ENCODE measurements around the gene FAM110D.

Gene FAM110D

DNA sequence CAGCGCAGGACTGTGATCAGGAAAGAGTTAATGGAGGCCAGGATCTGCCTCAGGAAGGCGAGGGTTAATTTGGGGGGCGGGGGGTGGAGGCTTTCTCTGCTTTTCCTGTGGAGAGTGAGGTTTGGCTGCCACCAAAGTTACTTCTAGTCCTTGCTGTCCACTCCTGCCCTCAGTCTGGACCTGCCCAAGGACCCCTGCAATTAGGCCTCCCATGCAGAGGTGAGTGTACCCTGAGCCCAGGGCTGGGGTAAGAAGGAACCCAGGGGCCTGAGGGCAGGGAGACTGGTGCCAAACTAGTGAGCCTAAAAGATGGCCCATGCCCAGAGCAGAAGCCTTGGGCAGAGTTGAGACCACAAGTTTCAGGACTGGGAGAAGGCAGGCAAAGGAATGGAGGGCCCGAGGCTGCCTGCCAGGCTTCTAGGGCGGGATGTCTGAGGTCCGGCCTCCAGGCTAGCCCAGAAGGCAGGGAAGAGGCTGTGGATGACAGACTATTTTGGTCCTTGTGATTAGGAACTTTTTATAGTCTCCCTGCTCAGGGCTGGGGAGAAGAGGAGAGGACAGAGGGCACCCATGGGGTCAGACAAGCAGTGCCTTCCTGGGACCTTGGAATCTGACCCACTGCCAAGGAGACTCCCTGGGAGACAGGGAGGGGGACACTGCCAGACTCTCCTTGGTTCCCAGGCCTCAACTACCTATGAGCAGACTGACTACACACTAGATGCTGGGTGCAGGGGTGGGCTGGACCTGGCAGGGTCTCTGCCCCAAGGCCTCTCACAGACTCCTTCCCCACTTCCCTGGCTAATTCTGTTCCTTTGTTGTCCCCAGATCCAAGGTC lies at the start of gene FAM110D:
Gene FAM110D, plus strand, starts transcription at position 172 of the 835 bp plus-strand sequence. CDS start 2,213 bp downstream, outside the sequence.
- Histone ChIP-seq H2AFZ (ENCODE audit: low read depth, low read length) (no peak within 1 kb of the TSS), H3K4me3 (ENCODE audit: low read length) (no peak within 1 kb of the TSS), H3K9me3 (ENCODE audit: low read length) (no peaks in the 10 kb centered on the region), H3K4me1 (ENCODE audit: insufficient read depth, low read length) (peaks cover 39% of the 10 kb centered on the region), H3K27me3 (ENCODE audit: insufficient read depth, low read length) (peaks cover 15% of the 10 kb centered on the region), H3K36me3 (ENCODE audit: insufficient read depth, low read length) (no peaks in the 10 kb centered on the region)

DNA sequence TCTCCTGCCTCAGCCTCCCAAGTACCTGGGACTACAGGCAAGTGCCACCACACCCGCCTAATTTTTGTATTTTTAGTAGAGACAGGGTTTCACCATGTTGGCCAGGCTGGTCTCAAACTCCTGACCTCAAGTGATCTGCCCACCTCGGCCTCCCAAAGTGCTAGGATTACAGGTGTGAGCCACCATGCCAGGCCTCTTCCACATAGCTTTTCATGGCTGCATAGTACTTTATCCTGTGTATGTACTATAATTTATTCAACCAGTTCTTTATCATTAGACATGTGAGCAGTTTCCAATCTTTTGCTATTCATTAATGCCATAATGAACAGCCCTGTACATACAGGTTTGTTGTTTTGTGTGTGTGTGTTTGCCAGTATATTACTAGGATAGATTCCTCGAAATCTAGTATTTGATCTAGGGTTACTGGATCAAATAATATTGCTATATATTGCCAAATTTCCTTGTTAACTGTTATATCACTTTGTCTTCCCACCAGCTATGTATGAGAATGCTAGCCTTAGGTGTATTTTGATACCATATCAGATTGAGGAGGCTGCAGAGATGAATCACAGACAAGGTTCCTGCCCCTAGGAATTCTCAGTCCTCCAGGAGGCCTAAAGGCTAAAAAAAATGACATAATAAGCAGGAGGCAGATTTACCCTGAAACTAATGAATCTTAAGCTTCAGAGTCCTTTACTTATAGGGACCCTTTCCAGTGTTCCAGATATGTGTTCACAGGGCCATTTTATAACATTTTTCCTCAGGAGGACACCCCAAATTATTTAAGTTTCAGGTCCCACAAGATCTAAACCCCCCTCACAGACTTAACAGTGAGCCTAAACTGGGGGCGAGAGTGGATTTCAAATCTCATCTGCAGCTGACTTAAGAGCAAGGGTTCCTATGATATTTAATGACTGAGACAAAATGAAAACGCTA lies 49.4 kb upstream of the FAM110D start:
- H3K36me3 ChIP-seq (ENCODE audit: insufficient read depth, low read length): peaks cover 8% of the 10 kb centered on the region
- H3K4me1 ChIP-seq (ENCODE audit: insufficient read depth, low read length): peaks cover 21% of the 10 kb centered on the region
- H3K27me3 ChIP-seq (ENCODE audit: insufficient read depth, low read length): no peaks in the 10 kb centered on the region
- H3K9me3 ChIP-seq (ENCODE audit: low read length): no peaks in the 10 kb centered on the region
- no peak overlapping the region for H2AFZ ChIP-seq (ENCODE audit: low read depth, low read length)
- peak overlapping the region; percentile 72 for H3K4me3 ChIP-seq (ENCODE audit: low read length)

- Histone ChIP-seq H3K36me3 (ENCODE audit: insufficient read depth, low read length) (peaks cover 17% of the 10 kb centered on the region), H2AFZ (ENCODE audit: low read depth, low read length) (peak overlapping the region; percentile 95), H3K27me3 (ENCODE audit: insufficient read depth, low read length) (no peaks in the 10 kb centered on the region), H3K9me3 (ENCODE audit: low read length) (no peaks in the 10 kb centered on the region), H3K4me3 (ENCODE audit: low read length) (peak overlapping the region; percentile 72), H3K4me1 (ENCODE audit: insufficient read depth, low read length) (peaks cover 21% of the 10 kb centered on the region)
Measured at GRCh38 chr1:26110731-26111529, 47.9 kb upstream of the FAM110D start.

- Histone ChIP-seq H3K4me1 (ENCODE audit: insufficient read depth, low read length) (peaks cover 21% of the 10 kb centered on the region), H2AFZ (ENCODE audit: low read depth, low read length) (peak within 1 kb of the TSS; percentile 95), H3K4me3 (ENCODE audit: low read length) (peak within 1 kb of the TSS; percentile 72), H3K9me3 (ENCODE audit: low read length) (no peaks in the 10 kb centered on the region), H3K27me3 (ENCODE audit: insufficient read depth, low read length) (no peaks in the 10 kb centered on the region), H3K36me3 (ENCODE audit: insufficient read depth, low read length) (peaks cover 22% of the 10 kb centered on the region)
Measured at GRCh38 chr1:26111530-26112406, 47.1 kb upstream of the FAM110D start, which contains the start of gene PDIK1L. TSS of gene PDIK1L (plus strand) at chr1:26111824. CDS start at chr1:26114309, 2,485 bp downstream.

DNA sequence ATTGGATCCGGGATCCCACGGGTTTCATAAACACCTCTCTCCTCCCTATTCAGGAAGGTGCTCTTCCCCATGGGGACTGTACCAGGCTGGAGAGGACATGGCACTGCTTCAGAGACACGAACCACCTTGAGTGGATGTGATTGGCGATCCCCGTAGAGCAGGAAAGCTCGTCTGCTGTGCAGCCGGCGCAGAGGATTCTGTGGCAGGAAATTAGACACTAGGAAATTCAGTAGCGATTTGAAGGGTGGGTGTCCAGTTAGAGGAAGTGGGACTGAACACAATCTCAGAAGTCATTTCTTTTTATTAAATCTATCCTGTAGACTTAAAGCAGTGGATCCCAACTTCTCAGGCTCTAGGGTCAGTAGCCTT lies 46.5 kb upstream of the FAM110D start:
- H3K9me3 ChIP-seq (ENCODE audit: low read length): no peaks in the 10 kb centered on the region
- no peaks in the 10 kb centered on the region for H3K27me3 ChIP-seq (ENCODE audit: insufficient read depth, low read length)
- peak overlapping the region; percentile 72 for H3K4me3 ChIP-seq (ENCODE audit: low read length)
- H3K4me1 ChIP-seq (ENCODE audit: insufficient read depth, low read length): peaks cover 21% of the 10 kb centered on the region
- peaks cover 26% of the 10 kb centered on the region for H3K36me3 ChIP-seq (ENCODE audit: insufficient read depth, low read length)
- H2AFZ ChIP-seq (ENCODE audit: low read depth, low read length): peak overlapping the region; percentile 65

DNA sequence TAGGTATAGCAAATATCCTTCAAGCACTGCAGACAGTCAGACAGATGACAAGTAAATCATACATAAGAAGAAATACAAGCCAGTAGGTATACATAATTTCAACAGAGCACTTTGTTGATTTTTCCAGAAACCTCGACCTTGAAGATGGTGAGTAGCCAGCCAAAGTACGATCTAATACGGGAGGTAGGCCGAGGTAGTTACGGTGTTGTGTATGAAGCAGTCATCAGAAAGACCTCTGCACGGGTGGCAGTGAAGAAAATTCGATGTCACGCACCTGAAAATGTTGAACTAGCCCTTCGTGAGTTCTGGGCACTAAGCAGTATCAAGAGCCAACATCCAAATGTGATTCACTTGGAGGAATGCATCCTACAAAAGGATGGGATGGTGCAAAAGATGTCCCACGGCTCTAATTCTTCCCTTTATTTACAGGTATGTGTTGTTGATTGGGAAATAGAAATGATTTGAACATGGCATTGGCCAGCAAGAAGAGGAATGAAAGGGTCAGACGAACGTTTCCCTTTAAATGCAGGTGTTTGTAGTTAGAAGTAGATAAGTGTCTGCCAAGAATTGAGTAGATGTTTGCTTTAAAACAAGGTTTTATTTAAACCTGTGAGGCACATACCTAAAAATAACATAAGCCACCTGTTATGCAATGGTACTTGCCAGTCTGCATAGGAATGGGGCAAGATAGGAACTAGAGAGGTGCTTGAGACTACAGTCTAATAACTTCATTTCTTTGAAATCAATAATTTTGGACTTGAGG lies 44.5 kb upstream of the FAM110D start:
- H3K4me1 ChIP-seq (ENCODE audit: insufficient read depth, low read length): peaks cover 21% of the 10 kb centered on the region
- no peaks in the 10 kb centered on the region for H3K9me3 ChIP-seq (ENCODE audit: low read length)
- H3K36me3 ChIP-seq (ENCODE audit: insufficient read depth, low read length): peaks cover 37% of the 10 kb centered on the region
- no peak overlapping the region for H3K4me3 ChIP-seq (ENCODE audit: low read length)
- H3K27me3 ChIP-seq (ENCODE audit: insufficient read depth, low read length): no peaks in the 10 kb centered on the region
- H2AFZ ChIP-seq (ENCODE audit: low read depth, low read length): no peak overlapping the region

DNA sequence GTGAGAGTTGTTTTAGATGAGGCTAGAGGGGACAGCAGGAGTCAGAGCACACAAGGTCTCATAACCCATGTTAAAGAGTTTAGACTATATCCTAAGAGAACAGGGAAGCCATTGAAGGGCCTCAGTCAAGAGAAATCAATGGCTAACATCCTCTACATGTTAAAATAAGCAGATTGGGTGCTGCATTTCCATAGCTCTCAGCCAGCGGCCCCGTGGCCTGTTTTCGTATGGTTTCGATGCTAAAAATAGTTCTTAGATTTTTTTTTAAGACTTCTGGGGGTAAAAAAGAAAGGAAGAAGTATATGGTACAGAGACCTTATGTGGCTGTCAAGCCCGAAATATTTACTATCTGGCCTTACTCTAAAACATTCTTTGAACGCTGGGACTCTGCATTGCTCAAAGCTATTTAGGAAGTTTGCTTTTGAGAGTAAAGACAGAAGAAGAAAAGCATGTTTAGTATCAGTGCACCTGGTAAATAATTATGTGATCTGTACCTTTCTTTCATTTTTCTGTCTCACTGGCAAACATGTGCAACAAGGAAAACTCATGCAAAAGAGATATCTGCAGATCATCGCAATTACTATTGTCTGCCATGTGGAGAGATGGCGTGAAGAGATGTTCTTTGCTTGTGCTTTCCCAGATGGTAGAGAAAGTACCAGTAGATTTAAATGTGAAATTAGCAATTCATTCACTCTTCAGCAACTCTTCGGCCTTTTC lies 38.8 kb upstream of the FAM110D start:
- H3K9me3 ChIP-seq (ENCODE audit: low read length): no peaks in the 10 kb centered on the region

DNA sequence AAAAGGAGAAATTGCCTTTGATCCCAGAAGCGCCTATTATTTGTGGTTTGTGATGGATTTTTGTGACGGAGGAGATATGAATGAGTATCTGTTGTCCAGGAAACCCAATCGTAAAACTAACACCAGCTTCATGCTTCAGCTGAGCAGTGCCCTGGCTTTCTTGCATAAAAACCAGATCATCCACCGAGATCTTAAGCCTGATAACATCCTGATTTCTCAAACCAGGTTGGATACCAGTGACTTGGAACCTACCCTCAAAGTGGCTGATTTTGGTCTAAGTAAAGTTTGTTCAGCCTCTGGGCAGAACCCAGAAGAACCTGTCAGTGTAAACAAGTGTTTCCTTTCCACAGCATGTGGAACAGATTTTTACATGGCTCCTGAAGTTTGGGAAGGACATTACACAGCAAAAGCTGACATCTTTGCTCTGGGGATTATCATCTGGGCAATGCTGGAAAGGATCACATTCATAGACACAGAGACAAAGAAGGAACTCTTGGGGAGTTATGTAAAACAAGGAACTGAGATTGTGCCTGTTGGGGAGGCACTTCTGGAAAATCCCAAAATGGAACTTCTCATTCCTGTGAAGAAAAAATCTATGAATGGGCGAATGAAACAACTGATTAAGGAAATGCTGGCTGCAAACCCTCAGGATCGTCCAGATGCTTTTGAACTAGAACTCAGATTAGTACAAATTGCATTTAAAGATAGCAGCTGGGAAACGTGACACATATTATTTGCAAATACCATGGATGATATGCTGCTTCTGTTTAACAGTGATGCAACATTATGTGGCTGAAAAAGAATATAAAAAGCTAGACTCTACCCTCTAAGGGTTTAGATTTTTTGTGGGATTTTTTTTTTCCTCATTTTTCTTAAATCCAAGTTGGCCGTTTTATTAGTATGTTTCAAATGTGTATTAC lies 36.8 kb upstream of the FAM110D start:
- Histone ChIP-seq H2AFZ (ENCODE audit: low read depth, low read length) (no peak overlapping the region), H3K36me3 (ENCODE audit: insufficient read depth, low read length) (peaks cover 36% of the 10 kb centered on the region), H3K4me1 (ENCODE audit: insufficient read depth, low read length) (no peaks in the 10 kb centered on the region)

More for the DNA sequence above, 38.8 kb upstream of the FAM110D start:
- peaks cover 46% of the 10 kb centered on the region for H3K36me3 ChIP-seq (ENCODE audit: insufficient read depth, low read length)
- no peak overlapping the region for H3K4me3 ChIP-seq (ENCODE audit: low read length)
- H3K27me3 ChIP-seq (ENCODE audit: insufficient read depth, low read length): no peaks in the 10 kb centered on the region
- no peaks in the 10 kb centered on the region for H3K4me1 ChIP-seq (ENCODE audit: insufficient read depth, low read length)
- H2AFZ ChIP-seq (ENCODE audit: low read depth, low read length): no peak overlapping the region

GRCh38 chr1:26122988-26123973 lies 35.6 kb upstream of the FAM110D start:
- H2AFZ ChIP-seq (ENCODE audit: low read depth, low read length): no peak overlapping the region
- H3K36me3 ChIP-seq (ENCODE audit: insufficient read depth, low read length): peaks cover 25% of the 10 kb centered on the region

More for the DNA sequence above, 36.8 kb upstream of the FAM110D start:
- Histone ChIP-seq H3K27me3 (ENCODE audit: insufficient read depth, low read length) (no peaks in the 10 kb centered on the region), H3K9me3 (ENCODE audit: low read length) (no peaks in the 10 kb centered on the region), H3K4me3 (ENCODE audit: low read length) (no peak overlapping the region)

More at GRCh38 chr1:26122988-26123973, 35.6 kb upstream of the FAM110D start:
- Histone ChIP-seq H3K27me3 (ENCODE audit: insufficient read depth, low read length) (no peaks in the 10 kb centered on the region), H3K4me1 (ENCODE audit: insufficient read depth, low read length) (no peaks in the 10 kb centered on the region), H3K4me3 (ENCODE audit: low read length) (no peak overlapping the region), H3K9me3 (ENCODE audit: low read length) (no peaks in the 10 kb centered on the region)

Measured in neuron (in vitro differentiated cells).